CD4-positive, alpha-beta memory T cell (primary cell): Measurements from ENCODE around the gene PPP1R3F. TPM values are rescaled to one million over a fixed set of nuclear protein-coding genes. Genes with fewer than 3 reads are reported as not detected.
"Not testable (repeated sequence)": the region's sequence is repeated elsewhere in the genome, so short reads cannot be mapped to it uniquely, and the experiment has no call there.

Experiments used
- CTCF ChIA-PET: fragments of 350-600 bp; sonication (Branson Sonifier 250); formaldehyde crosslinking; loops from one replicate; lab custom pipeline; 2021; ENCODE audit warnings: inconsistent platforms; ENCODE audit not compliant: partially characterized antibody; lab: Charles Lee
- POLR2A ChIA-PET: fragments of 350-600 bp; sonication (Branson Sonifier 250); formaldehyde crosslinking; loops from one replicate; lab custom pipeline; 2021; ENCODE audit not compliant: partially characterized antibody; lab: Charles Lee
- DNase-seq, 5 donors: peaks; one replicate each; pipeline versions ENCODE4 v3.0.0 to v3.0.0-alpha.2; 2020 to 2022; ENCODE audit warnings: mixed read lengths in 1 of 5
- H3K27ac ChIP-seq: one replicate; pipeline ENCODE4 v1.7.0; 2013; ENCODE audit warnings: low read depth, low read length
- H3K27me3 ChIP-seq: 2 replicates; pipeline ENCODE4 v1.7.0; 2013; ENCODE audit warnings: mild to moderate bottlenecking, low read length, moderate library complexity; ENCODE audit not compliant: insufficient read depth
- H3K36me3 ChIP-seq: 2 replicates; pipeline ENCODE4 v1.7.0; 2013; ENCODE audit warnings: mild to moderate bottlenecking, low read length, moderate library complexity; ENCODE audit not compliant: insufficient read depth
- H3K4me1 ChIP-seq: 2 replicates; pipeline ENCODE4 v1.7.0; 2013; ENCODE audit warnings: mild to moderate bottlenecking, low read length, moderate library complexity; ENCODE audit not compliant: insufficient read depth
- H3K4me3 ChIP-seq, 2 donors: one replicate each; pipeline ENCODE4 v1.7.0; 2013; ENCODE audit warnings: low read length in 2 of 2, mild to moderate bottlenecking in 1 of 2
- H3K9me3 ChIP-seq, 2 donors: one replicate each; pipeline ENCODE4 v1.7.0; 2013; ENCODE audit warnings: low read length in 2 of 2, control low read depth in 1 of 2; ENCODE audit not compliant: control insufficient read depth in 1 of 2
- H3K27ac Mint-ChIP-seq, 7 donors: one replicate each; pipeline ENCODE4 v1.8.0; 2020 to 2021; ENCODE audit warnings: mixed read lengths in 7 of 7, mild to moderate bottlenecking in 6 of 7, inconsistent platforms in 3 of 7, moderate library complexity in 3 of 7
- H3K27me3 Mint-ChIP-seq, 2 donors: one replicate each; pipeline ENCODE4 v1.8.0; 2020 to 2021; ENCODE audit warnings: mixed read lengths in 2 of 2
- H3K36me3 Mint-ChIP-seq, 2 donors: one replicate each; pipeline ENCODE4 v1.8.0; 2020 to 2021; ENCODE audit warnings: mixed read lengths in 2 of 2, inconsistent platforms in 1 of 2, mild to moderate bottlenecking in 1 of 2
- H3K4me1 Mint-ChIP-seq, 4 donors: one replicate each; pipeline ENCODE4 v1.8.0; 2020 to 2021; ENCODE audit warnings: mixed read lengths in 4 of 4, mild to moderate bottlenecking in 1 of 4
- H3K4me3 Mint-ChIP-seq, 8 donors: one replicate each; pipeline ENCODE4 v1.8.0; 2020 to 2021; ENCODE audit warnings: mixed read lengths in 8 of 8, mild to moderate bottlenecking in 7 of 8, moderate library complexity in 6 of 8, inconsistent platforms in 3 of 8
- H3K9me3 Mint-ChIP-seq, 8 donors: one replicate each; pipeline ENCODE4 v1.8.0; 2020 to 2021; ENCODE audit warnings: mixed read lengths in 8 of 8, mild to moderate bottlenecking in 5 of 8, inconsistent platforms in 3 of 8, moderate library complexity in 1 of 8
- intact Hi-C: fragments of 100-400 bp; cut with micrococcal nuclease; formaldehyde crosslinking; loops from one replicate; pipeline ENCODE4 v1.15.1; 2023
- polyA plus RNA-seq, 2 donors: library from polyadenylated mRNA; unstranded; fragments of 300-500 nt; fragmentation: Illumina TruSeq; gene quantifications; one replicate each; pipeline ENCODE4 v1.2.3, GENCODE V29; 2021
- total RNA-seq, 2 experiments: library from RNA; stranded (reverse); gene quantifications; one replicate each; pipeline ENCODE4 v1.2.3, GENCODE V29; 2021

The PPP1R3F gene
- total and polyA plus RNA-seq, 4 experiments from 2014 or later, result 4.8 to 17.7 (median 14.0) TPM

DNA sequence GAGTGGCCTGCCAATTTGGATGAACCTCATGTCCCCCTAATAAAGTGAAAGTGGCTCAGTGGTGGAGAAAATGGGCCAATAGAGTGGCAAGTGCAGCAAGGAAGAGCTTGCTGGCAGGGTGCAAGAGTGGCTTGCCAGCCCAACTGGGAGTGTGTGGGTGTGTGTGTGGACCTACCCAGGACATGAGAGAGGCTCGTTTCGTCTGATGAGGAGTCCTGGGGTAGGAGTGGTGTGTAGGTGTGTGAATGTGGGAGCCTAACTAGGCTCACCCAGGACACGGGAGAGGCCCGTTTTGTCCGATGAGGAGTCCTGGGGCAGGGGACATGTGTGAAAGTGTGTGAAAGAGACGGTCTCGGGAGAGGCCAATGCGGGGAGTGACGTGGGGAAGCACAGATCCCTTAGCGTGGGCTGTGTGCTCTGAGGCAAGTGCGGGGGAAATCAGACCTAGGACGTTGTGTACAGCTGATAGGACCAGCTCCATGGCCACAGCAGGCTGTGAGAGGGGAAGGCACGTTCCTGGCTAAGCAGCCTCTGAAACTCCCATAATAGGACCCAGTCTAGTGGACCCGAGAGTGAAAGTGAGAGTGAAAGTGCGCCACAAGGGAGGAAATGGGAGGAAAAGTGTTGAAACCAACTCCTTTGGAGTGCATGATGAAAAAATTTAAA lies 39.1 kb downstream of the PPP1R3F start:
- peaks cover 17% of the 10 kb centered on the region for H3K4me1 ChIP-seq
- Mint-ChIP-seq H3K36me3 (no peaks in the 10 kb centered on the region), H3K27ac (peak overlapping the region; percentile 90 to 97 (median 93)), H3K4me3 (peak overlapping the region; percentile 85 to 94 (median 88)), H3K4me1 (peaks cover 19 to 29% (median 20%) of the 10 kb centered on the region in 4 donors), H3K9me3 (no peaks in the 10 kb centered on the region), H3K27me3 (no peaks in the 10 kb centered on the region)
- intact Hi-C loops, result loop anchor here (5.0 kb wide), 1 partner anchor 36 kb away; no protein-coding TSS in a partner anchor
- no peaks in the 10 kb centered on the region for H3K27me3 ChIP-seq
- no peaks in the 10 kb centered on the region for H3K36me3 ChIP-seq
- ChIA-PET POLR2A (interaction anchor here (0.7 to 2.4 kb wide), 11 partner anchors 17 to 734 kb away, joined by 3 to 28 read pairs (median 5); partner anchors contain the start of genes CCDC22, GRIPAP1, PPP1R3F and RBM3), CTCF (interaction anchor here (1.2 to 1.8 kb wide), 5 partner anchors 14 to 153 kb away, joined by 4 to 14 read pairs (median 5); no protein-coding TSS in a partner anchor)
- DNase-seq, result peak in 3 of 5 donors; percentile 20 to 39 (median 32)
- H3K9me3 ChIP-seq, result no peaks in the 10 kb centered on the region
- H3K27ac ChIP-seq, result peak overlapping the region; percentile 47
- peak overlapping the region; percentile 23 to 57 for H3K4me3 ChIP-seq

DNA sequence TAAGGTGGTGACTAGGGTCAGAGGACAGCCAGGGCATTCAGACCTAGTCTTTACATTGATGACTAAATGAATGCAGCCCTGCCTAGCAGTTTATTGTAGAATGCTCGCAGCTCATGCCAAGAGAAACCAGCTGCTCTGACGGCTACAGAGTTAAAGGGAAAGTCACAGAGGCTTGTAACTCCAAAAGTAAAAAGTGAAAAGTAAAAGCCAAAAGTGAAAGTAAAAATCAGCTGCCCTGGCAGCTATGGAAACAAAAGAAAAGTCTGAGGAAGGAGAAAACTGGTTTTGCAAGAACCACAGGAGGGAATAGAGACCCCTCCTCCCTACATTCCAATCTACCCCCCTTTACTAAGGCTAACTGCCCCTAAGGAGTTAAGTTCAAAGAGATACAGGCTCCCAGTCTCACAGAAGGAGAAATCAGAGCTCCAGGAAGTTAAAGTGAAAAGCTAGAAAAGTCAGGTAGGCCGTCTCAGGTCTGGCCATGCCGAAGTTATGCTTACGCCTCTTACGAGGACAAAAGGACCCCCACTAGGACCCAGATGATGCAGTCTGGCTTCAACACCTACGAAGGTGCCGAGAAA lies 39.9 kb downstream of the PPP1R3F start:
- Mint-ChIP-seq H3K4me3 (peak overlapping the region; percentile 85 to 94 (median 88)), H3K4me1 (peaks cover 19 to 29% (median 20%) of the 10 kb centered on the region in 4 donors), H3K36me3 (no peaks in the 10 kb centered on the region), H3K27ac (peak overlapping the region; percentile 90 to 97 (median 93)), H3K27me3 (no peaks in the 10 kb centered on the region), H3K9me3 (no peaks in the 10 kb centered on the region)
- no peaks in the 10 kb centered on the region for H3K27me3 ChIP-seq
- CTCF ChIA-PET, result interaction anchor here (1.0 to 1.8 kb wide), 4 partner anchors 18 to 154 kb away, joined by 3 to 14 read pairs (median 6); no protein-coding TSS in a partner anchor
- POLR2A ChIA-PET, result interaction anchor here (1.0 to 2.4 kb wide), 9 partner anchors 18 to 735 kb away, joined by 3 to 28 read pairs (median 6); partner anchors contain the start of genes CCDC22, GRIPAP1, PPP1R3F and RBM3
- peaks cover 17% of the 10 kb centered on the region for H3K4me1 ChIP-seq
- intact Hi-C loops, result loop anchor here (5.0 kb wide), 1 partner anchor 37 kb away; no protein-coding TSS in a partner anchor
- no peaks in the 10 kb centered on the region for H3K9me3 ChIP-seq
- peak overlapping the region; percentile 23 to 57 for H3K4me3 ChIP-seq
- DNase-seq, result peak; percentile 28 to 47 (median 40)
- H3K27ac ChIP-seq, result peak overlapping the region; percentile 47
- no peaks in the 10 kb centered on the region for H3K36me3 ChIP-seq

DNA sequence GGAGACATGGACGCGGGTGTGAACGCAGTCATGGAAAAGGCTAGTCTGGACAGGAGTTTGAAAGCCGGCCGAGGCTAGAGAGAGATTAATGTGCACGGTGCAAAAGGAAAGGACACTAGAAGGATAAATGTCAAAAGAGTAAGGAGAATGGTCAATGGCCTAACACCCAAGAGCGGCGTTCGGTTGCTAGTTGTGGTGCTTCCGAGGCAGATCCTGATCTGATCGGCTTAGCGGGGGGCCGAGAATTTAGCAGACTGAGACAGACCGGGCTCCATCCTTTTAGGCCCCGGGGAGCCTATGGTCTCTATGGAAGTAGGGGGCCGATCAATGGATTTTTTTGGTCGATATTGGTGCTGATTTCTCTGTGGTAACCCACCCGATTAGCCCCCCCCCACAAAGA lies 40.8 kb downstream of the PPP1R3F start:
- peak overlapping the region in 4 of 7 donors; percentile 68 to 97 (median 91) for H3K27ac Mint-ChIP-seq
- H3K9me3 Mint-ChIP-seq, result no peaks in the 10 kb centered on the region
- Histone ChIP-seq H3K4me3 (no peak overlapping the region), H3K36me3 (no peaks in the 10 kb centered on the region), H3K9me3 (no peaks in the 10 kb centered on the region), H3K27me3 (no peaks in the 10 kb centered on the region), H3K27ac (peak overlapping the region; percentile 47), H3K4me1 (peaks cover 17% of the 10 kb centered on the region)
- POLR2A ChIA-PET, result interaction anchor here (1.0 to 2.4 kb wide), 6 partner anchors 19 to 308 kb away, joined by 3 to 28 read pairs (median 8); partner anchors contain the start of genes CCDC22, GRIPAP1 and PPP1R3F
- DNase-seq, result no peak
- intact Hi-C loops, result no loop called here
- no peaks in the 10 kb centered on the region for H3K27me3 Mint-ChIP-seq
- no peaks in the 10 kb centered on the region for H3K36me3 Mint-ChIP-seq
- peaks cover 19 to 29% (median 20%) of the 10 kb centered on the region in 4 donors for H3K4me1 Mint-ChIP-seq
- H3K4me3 Mint-ChIP-seq, result peak overlapping the region in 1 of 8 donors; percentile 39
- CTCF ChIA-PET, result interaction anchor here (1.0 to 1.6 kb wide), 2 partner anchors 19 to 38 kb away, joined by 3 to 14 read pairs; no protein-coding TSS in a partner anchor

DNA sequence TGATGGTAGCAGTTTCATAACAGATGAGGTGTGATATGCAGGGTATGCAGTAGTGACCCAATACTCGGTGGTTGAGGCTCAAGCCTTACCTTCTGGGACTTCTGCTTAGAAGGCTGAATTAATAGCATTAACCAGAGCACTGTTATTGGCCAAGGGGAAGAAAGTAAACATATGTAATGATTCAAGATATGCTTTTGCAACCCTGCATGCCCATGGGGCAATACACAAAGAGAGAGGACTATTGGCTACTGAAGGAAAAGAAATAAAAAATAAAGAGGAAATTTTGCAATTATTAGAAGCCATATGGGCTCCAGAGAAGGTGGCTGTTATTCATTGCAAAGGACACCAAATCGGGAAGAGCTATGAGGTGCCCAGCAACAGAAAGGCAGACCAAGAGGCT lies 42.6 kb downstream of the PPP1R3F start:
- Histone ChIP-seq H3K4me1 (peaks cover 17% of the 10 kb centered on the region), H3K9me3 (no peaks in the 10 kb centered on the region), H3K4me3 (no peak overlapping the region), H3K27me3 (no peaks in the 10 kb centered on the region), H3K36me3 (no peaks in the 10 kb centered on the region), H3K27ac (no peak overlapping the region)
- peaks cover 19 to 29% (median 20%) of the 10 kb centered on the region in 4 donors for H3K4me1 Mint-ChIP-seq
- intact Hi-C loops, result no loop called here
- no peak overlapping the region for H3K27ac Mint-ChIP-seq
- H3K9me3 Mint-ChIP-seq, result no peaks in the 10 kb centered on the region
- CTCF ChIA-PET, result no interaction called here
- H3K4me3 Mint-ChIP-seq, result no peak overlapping the region
- no peaks in the 10 kb centered on the region for H3K36me3 Mint-ChIP-seq
- POLR2A ChIA-PET, result no interaction called here
- no peaks in the 10 kb centered on the region for H3K27me3 Mint-ChIP-seq
- no peak for DNase-seq

DNA sequence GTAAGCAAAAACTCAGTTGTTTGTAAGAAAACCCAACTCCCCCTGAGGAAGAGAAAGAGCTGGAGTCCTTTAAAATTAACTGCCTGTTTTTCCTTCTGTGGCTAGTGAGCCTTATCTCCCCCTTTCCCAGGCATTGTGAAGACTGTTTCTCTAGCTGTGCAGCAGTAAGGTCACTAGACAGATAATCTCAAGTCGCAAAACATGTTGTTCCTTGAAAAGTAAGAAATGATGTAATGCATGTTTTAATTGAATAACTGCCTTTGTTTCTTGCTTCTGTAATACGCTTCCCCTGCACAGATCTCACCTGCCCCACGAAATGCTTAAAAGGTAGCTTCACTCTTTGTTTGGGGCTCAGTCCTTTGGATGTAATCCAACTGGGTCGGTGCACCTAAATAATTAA lies 46.5 kb downstream of the PPP1R3F start:
- Histone ChIP-seq H3K4me3 (no peak overlapping the region), H3K9me3 (no peaks in the 10 kb centered on the region), H3K27ac (no peak overlapping the region), H3K4me1 (no peaks in the 10 kb centered on the region), H3K27me3 (no peaks in the 10 kb centered on the region), H3K36me3 (no peaks in the 10 kb centered on the region)
- DNase-seq, result no peak
- Mint-ChIP-seq H3K4me1 (no peaks in the 10 kb centered on the region), H3K27ac (no peak overlapping the region), H3K9me3 (no peaks in the 10 kb centered on the region), H3K27me3 (no peaks in the 10 kb centered on the region), H3K36me3 (no peaks in the 10 kb centered on the region), H3K4me3 (no peak overlapping the region)
- intact Hi-C loops, result no loop called here
- ChIA-PET CTCF (no interaction called here), POLR2A (no interaction called here)

DNA sequence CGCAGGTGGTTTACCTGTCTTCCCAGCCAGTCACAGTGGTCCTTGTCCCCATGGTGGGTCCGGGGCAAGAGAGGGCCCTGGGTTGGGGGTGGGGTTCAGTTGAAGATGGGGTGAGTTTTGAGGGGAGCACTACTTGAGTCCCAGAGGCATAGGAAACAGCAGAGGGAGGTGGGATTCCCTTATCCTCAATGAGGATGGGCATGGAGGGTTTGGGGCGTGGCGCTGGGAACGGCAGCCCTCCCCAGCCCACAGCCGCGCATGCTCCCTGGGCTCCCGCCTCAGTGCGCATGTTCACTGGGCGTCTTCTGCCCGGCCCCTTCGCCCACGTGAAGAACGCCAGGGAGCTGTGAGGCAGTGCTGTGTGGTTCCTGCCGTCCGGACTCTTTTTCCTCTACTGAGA lies 52.1 kb downstream of the PPP1R3F start, which contains the start of gene GAGE12J:
TSS of gene GAGE12J (plus strand) at position 301 of the 400 bp plus-strand sequence. CDS start 1,157 bp downstream, outside the sequence.
- intact Hi-C loops, H3K4me3 Mint-ChIP-seq, POLR2A ChIA-PET, H3K27ac Mint-ChIP-seq, H3K4me3 ChIP-seq, H3K27me3 Mint-ChIP-seq, CTCF ChIA-PET, H3K9me3 ChIP-seq, H3K36me3 ChIP-seq, H3K27me3 ChIP-seq, H3K36me3 Mint-ChIP-seq, DNase-seq, H3K27ac ChIP-seq, H3K4me1 Mint-ChIP-seq, H3K4me1 ChIP-seq, H3K9me3 Mint-ChIP-seq: not testable (repeated sequence)

DNA sequence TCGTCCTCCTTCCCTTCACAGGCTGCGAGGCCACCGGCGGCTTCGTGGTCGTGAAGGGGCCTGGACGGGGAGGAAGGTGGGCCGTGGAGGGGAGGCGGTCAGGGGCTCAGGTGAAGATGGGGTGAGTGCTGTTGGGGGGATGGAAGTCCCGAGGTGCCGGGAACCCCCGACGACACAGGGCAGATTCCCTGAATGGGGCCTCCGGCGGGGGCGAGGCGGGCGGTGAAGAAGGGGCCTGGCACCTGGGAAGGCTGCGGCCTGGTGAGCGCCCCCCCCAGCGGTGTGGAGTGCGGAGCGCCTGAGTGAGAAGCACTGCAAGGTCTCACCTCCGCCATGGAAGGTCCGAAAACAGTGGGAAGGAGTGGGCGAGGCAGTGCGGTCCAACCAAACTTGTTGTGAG lies 52.7 kb downstream of the PPP1R3F start:
- H3K9me3 Mint-ChIP-seq, H3K4me3 ChIP-seq, H3K27ac Mint-ChIP-seq, DNase-seq, intact Hi-C loops, POLR2A ChIA-PET, H3K27me3 Mint-ChIP-seq, H3K36me3 Mint-ChIP-seq, H3K27me3 ChIP-seq, H3K9me3 ChIP-seq, H3K27ac ChIP-seq, H3K4me3 Mint-ChIP-seq, H3K4me1 ChIP-seq, H3K36me3 ChIP-seq, H3K4me1 Mint-ChIP-seq, CTCF ChIA-PET: not testable (repeated sequence)
